ENCODE results near the gene TAF11.
"Not testable (repeated sequence)": the region's sequence is repeated elsewhere in the genome, so short reads cannot be mapped to it uniquely, and the experiment has no call there.

TAF11 gene

GRCh38 chr6:34904990-34905613 is 17.3 kb upstream of the TAF11 start:
- no peak for DNase-seq

- DNase-seq, result no peak
Measured at GRCh38 chr6:34901930-34902329, 14.1 kb upstream of the TAF11 start.

- no peak for DNase-seq
Measured at GRCh38 chr6:34900321-34901031, 12.6 kb upstream of the TAF11 start.

- not testable (repeated sequence) for DNase-seq
Measured at GRCh38 chr6:34899748-34900147, 11.9 kb upstream of the TAF11 start.

- no peak for DNase-seq
Measured at GRCh38 chr6:34897716-34898115, 9.9 kb upstream of the TAF11 start.

- DNase-seq, result no peak
Measured at GRCh38 chr6:34897130-34897529, 9.3 kb upstream of the TAF11 start.

GRCh38 chr6:34894693-34895092 is 6.9 kb upstream of the TAF11 start:
- no peak for DNase-seq

- DNase-seq, result no peak
Measured at GRCh38 chr6:34891296-34891695, 3.5 kb upstream of the TAF11 start.

GRCh38 chr6:34890533-34890925 is 2.7 kb upstream of the TAF11 start:
- no peak for DNase-seq

GRCh38 chr6:34888874-34889555 is 1.2 kb upstream of the TAF11 start, which contains the start of gene ANKS1A:
Gene ANKS1A (plus strand): TSS chr6:34889255. CDS start chr6:34889403, 148 bp downstream.
- peak; percentile 83 for DNase-seq

GRCh38 chr6:34888514-34888856 is 643 bp upstream of the TAF11 start:
- DNase-seq, result no peak

GRCh38 chr6:34885837-34886236 is 2.0 kb downstream of the TAF11 start:
- DNase-seq, result not testable (repeated sequence)

GRCh38 chr6:34884996-34885395 is 2.8 kb downstream of the TAF11 start:
- DNase-seq, result no peak

- not testable (repeated sequence) for DNase-seq
Measured at GRCh38 chr6:34884073-34884472, 3.8 kb downstream of the TAF11 start.

- no peak for DNase-seq
Measured at GRCh38 chr6:34877869-34878485, 9.9 kb downstream of the TAF11 start.

- DNase-seq, result no peak
Measured at GRCh38 chr6:34877259-34877658, 10.6 kb downstream of the TAF11 start.

GRCh38 chr6:34876472-34876871 is 11.4 kb downstream of the TAF11 start:
- DNase-seq, result no peak

GRCh38 chr6:34875292-34876213 is 12.3 kb downstream of the TAF11 start:
- no peak for DNase-seq

GRCh38 chr6:34872332-34872731 is 15.5 kb downstream of the TAF11 start:
- no peak for DNase-seq

- DNase-seq, result no peak
Measured at GRCh38 chr6:34871853-34872252, 16.0 kb downstream of the TAF11 start.

GRCh38 chr6:34867484-34867883 is 20.4 kb downstream of the TAF11 start:
- no peak for DNase-seq

- DNase-seq, result no peak
Measured at GRCh38 chr6:34866509-34866908, 21.3 kb downstream of the TAF11 start.

GRCh38 chr6:34865107-34865506 is 22.7 kb downstream of the TAF11 start:
- no peak for DNase-seq
